ENCODE results near the gene PDCL3.

DNA sequence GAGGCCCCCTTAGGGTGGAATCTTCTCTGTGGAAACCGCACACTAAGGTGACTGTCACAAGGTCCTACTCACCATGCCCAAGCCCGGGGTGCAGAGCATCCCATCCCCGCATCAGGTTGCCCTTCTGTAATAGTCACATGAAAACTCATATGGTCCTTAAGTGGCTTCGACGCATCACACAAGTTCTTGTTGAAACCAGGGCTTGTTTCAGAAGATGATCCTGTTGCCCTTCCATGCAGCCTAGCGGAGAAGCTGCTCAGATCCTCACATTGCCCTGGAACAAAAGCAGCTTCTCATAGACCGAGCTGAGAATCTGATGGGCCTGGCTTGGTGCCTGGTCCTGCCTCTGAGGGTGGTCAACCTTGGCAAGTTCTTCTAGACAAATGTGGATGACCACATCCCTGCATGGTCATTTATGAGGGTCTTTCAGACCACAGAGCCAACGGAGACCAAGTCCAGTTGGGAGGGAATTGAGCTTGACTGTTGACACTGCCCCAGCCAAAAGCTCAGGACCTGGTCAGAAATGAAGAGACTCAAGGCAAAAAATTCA is 54.1 kb downstream of the PDCL3 start:
- TF ChIP-seq RAD21 (IDR thresholded peaks at IDR 0.05; ENCODE audit: low read depth): no peak
- TF ChIP-seq EP300 (IDR thresholded peaks at IDR 0.05; ENCODE audit: borderline replicate concordance): no peak
- TF ChIP-seq TAF1 (IDR thresholded peaks at IDR 0.05; ENCODE audit: low read depth): no peak
- TF ChIP-seq CREB1 (IDR thresholded peaks at IDR 0.05; ENCODE audit: low read depth): no peak
- TF ChIP-seq CEBPB (IDR thresholded peaks at IDR 0.05): no peak
- TF ChIP-seq, protein P1, sequence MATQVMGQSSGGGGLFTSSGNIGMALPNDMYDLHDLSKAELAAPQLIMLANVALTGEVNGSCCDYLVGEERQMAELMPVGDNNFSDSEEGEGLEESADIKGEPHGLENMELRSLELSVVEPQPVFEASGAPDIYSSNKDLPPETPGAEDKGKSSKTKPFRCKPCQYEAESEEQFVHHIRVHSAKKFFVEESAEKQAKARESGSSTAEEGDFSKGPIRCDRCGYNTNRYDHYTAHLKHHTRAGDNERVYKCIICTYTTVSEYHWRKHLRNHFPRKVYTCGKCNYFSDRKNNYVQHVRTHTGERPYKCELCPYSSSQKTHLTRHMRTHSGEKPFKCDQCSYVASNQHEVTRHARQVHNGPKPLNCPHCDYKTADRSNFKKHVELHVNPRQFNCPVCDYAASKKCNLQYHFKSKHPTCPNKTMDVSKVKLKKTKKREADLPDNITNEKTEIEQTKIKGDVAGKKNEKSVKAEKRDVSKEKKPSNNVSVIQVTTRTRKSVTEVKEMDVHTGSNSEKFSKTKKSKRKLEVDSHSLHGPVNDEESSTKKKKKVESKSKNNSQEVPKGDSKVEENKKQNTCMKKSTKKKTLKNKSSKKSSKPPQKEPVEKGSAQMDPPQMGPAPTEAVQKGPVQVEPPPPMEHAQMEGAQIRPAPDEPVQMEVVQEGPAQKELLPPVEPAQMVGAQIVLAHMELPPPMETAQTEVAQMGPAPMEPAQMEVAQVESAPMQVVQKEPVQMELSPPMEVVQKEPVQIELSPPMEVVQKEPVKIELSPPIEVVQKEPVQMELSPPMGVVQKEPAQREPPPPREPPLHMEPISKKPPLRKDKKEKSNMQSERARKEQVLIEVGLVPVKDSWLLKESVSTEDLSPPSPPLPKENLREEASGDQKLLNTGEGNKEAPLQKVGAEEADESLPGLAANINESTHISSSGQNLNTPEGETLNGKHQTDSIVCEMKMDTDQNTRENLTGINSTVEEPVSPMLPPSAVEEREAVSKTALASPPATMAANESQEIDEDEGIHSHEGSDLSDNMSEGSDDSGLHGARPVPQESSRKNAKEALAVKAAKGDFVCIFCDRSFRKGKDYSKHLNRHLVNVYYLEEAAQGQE (IDR thresholded peaks at IDR 0.05; ENCODE audit: low read depth): no peak
- TF ChIP-seq YY1 (IDR thresholded peaks at IDR 0.05; ENCODE audit: low read depth): no peak
- no peak for TF ChIP-seq FOXM1 (IDR thresholded peaks at IDR 0.05; ENCODE audit: borderline replicate concordance, low read depth)
- no peak for TF ChIP-seq TEAD4 (IDR thresholded peaks at IDR 0.05)
- TF ChIP-seq, protein P2, sequence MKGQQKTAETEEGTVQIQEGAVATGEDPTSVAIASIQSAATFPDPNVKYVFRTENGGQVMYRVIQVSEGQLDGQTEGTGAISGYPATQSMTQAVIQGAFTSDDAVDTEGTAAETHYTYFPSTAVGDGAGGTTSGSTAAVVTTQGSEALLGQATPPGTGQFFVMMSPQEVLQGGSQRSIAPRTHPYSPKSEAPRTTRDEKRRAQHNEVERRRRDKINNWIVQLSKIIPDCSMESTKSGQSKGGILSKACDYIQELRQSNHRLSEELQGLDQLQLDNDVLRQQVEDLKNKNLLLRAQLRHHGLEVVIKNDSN (IDR thresholded peaks at IDR 0.05): no peak
- no peak for TF ChIP-seq MAX (IDR thresholded peaks at IDR 0.05)

Measured in Ishikawa (cell line).